ENCODE data around the gene NPM3.

NPM3 gene

GRCh38 chr10:101776161-101776817, 7.0 kb downstream of the NPM3 start:
- no peak overlapping the region for H3K27ac ChIP-seq
- TF ChIP-seq CTCF (conservative IDR thresholded peaks at IDR 0.05): no peak
- TF ChIP-seq ZFX (IDR thresholded peaks at IDR 0.05): no peak

DNA sequence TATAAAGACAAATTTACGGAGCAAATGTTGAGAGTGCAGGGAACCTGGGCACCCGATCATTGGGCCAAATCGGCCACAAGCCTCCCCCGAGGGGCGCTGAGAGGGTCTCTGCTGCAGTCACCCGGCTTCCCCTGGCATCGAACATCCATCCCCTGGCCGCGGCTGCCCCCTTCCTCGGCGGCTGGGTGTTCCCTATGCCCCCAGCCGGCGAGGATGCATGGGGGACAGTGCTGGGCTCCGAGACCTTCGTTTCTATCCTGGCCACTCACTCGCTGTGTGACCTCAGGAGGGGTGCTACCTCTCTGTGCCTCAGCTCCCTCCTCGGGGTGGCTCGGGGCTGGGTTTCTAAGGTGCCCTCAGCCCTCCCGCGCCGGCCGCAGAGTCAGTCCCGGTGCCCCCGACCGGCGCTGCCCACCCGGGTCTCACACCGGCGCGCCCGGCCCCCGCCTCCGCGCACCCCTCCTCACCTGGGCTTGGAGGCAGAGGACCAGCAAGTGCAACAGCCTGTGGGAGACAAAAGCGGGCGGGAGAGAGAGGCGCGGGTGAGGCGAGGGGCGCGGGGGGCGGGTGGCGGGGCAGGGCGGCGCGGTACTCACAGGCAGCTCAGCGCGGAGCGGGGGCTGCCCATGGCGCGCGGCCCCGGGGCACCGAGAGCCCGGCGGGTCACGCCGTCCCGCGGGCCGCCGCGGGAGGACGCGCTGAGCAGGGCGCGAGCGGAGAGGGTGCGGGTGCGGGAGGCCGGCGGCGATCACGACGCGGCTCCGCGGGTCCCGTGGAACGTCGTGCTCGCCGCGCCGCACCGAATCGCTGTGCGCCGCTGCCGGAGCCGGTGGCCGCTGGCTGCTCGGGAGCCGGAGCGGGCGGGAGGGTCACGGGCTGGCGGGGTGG, 7.7 kb downstream of the NPM3 start, which contains the start of gene FGF8:
TSS of gene FGF8 (minus strand) at position 842 of the 888 bp plus-strand sequence. CDS start at position 628, 214 bp downstream.
- no peak for TF ChIP-seq CTCF (conservative IDR thresholded peaks at IDR 0.05)
- no peak for TF ChIP-seq ZFX (IDR thresholded peaks at IDR 0.05)

GRCh38 chr10:101774589-101775272, 8.5 kb downstream of the NPM3 start:
- no peak for TF ChIP-seq CTCF (conservative IDR thresholded peaks at IDR 0.05)
- no peak for TF ChIP-seq ZFX (IDR thresholded peaks at IDR 0.05)
- H3K27ac ChIP-seq: no peak overlapping the region

More for the DNA sequence above, 7.7 kb downstream of the NPM3 start, which contains the start of gene FGF8:
- no peak within 1 kb of the TSS for H3K27ac ChIP-seq

GRCh38 chr10:101773923-101774588, 9.2 kb downstream of the NPM3 start:
- no peak for TF ChIP-seq ZFX (IDR thresholded peaks at IDR 0.05)
- no peak for TF ChIP-seq CTCF (conservative IDR thresholded peaks at IDR 0.05)
- H3K27ac ChIP-seq: no peak overlapping the region

GRCh38 chr10:101772895-101773761, 10.1 kb downstream of the NPM3 start:
- TF ChIP-seq ZFX (IDR thresholded peaks at IDR 0.05) (no peak), CTCF (conservative IDR thresholded peaks at IDR 0.05) (no peak)
- H3K27ac ChIP-seq: no peak overlapping the region
